CD8-positive, alpha-beta memory T cell (primary cell): ENCODE measurements around the gene RUSF1. TPM values are rescaled to one million over a fixed set of nuclear protein-coding genes. Genes with fewer than 3 reads are reported as not detected.

Experiments used
- CTCF ChIA-PET: fragments of 350-600 bp; sonication (Branson Sonifier 250); formaldehyde crosslinking; loops from one replicate; lab custom pipeline; 2021; ENCODE audit warnings: antibody characterized with exemption; lab: Charles Lee
- POLR2A ChIA-PET: fragments of 350-600 bp; sonication (Branson Sonifier 250); formaldehyde crosslinking; loops from one replicate; lab custom pipeline; 2021; ENCODE audit warnings: antibody characterized with exemption; lab: Charles Lee
- DNase-seq, 5 donors: peaks; one replicate each; pipeline versions ENCODE4 v3.0.0 to v3.0.0-alpha.2; 2020 to 2022; ENCODE audit warnings: mixed read lengths in 1 of 5
- H3K27ac ChIP-seq: one replicate; pipeline ENCODE4 v1.7.0; 2013; ENCODE audit warnings: low read depth, mild to moderate bottlenecking, low read length, moderate library complexity
- H3K27me3 ChIP-seq: 2 replicates; pipeline ENCODE4 v1.7.0; 2013; ENCODE audit warnings: low read length, mild to moderate bottlenecking; ENCODE audit not compliant: insufficient read depth, poor library complexity, severe bottlenecking
- H3K36me3 ChIP-seq: 2 replicates; pipeline ENCODE4 v1.7.0; 2013; ENCODE audit warnings: mild to moderate bottlenecking, low read length, moderate library complexity; ENCODE audit not compliant: insufficient read depth
- H3K4me1 ChIP-seq: 2 replicates; pipeline ENCODE4 v1.7.0; 2013; ENCODE audit warnings: mild to moderate bottlenecking, low read length, moderate library complexity; ENCODE audit not compliant: insufficient read depth
- H3K4me3 ChIP-seq: 2 replicates; pipeline ENCODE4 v1.7.0; 2013; ENCODE audit warnings: mild to moderate bottlenecking, low read length
- H3K9me3 ChIP-seq: 2 replicates; pipeline ENCODE4 v1.7.0; 2013; ENCODE audit warnings: mild to moderate bottlenecking, low read length
- H3K27ac Mint-ChIP-seq, 8 donors: one replicate each; pipeline ENCODE4 v1.8.0; 2020 to 2021; ENCODE audit warnings: mixed read lengths in 8 of 8, mild to moderate bottlenecking in 6 of 8, inconsistent platforms in 3 of 8, moderate library complexity in 3 of 8
- H3K27me3 Mint-ChIP-seq, 2 donors: one replicate each; pipeline ENCODE4 v1.8.0; 2020 to 2021; ENCODE audit warnings: mixed read lengths in 2 of 2, mild to moderate bottlenecking in 1 of 2, moderate library complexity in 1 of 2
- H3K36me3 Mint-ChIP-seq, 3 donors: one replicate each; pipeline ENCODE4 v1.8.0; 2020 to 2021; ENCODE audit warnings: mixed read lengths in 3 of 3, inconsistent platforms in 1 of 3, mild to moderate bottlenecking in 1 of 3
- H3K4me1 Mint-ChIP-seq, 3 donors: one replicate each; pipeline ENCODE4 v1.8.0; 2020 to 2021; ENCODE audit warnings: mixed read lengths in 3 of 3, inconsistent platforms in 1 of 3, mild to moderate bottlenecking in 1 of 3
- H3K4me3 Mint-ChIP-seq, 7 donors: one replicate each; pipeline ENCODE4 v1.8.0; 2020 to 2021; ENCODE audit warnings: mixed read lengths in 7 of 7, mild to moderate bottlenecking in 6 of 7, moderate library complexity in 4 of 7, inconsistent platforms in 2 of 7
- H3K9me3 Mint-ChIP-seq, 5 donors: one replicate each; pipeline ENCODE4 v1.8.0; 2020 to 2022; ENCODE audit warnings: mixed read lengths in 5 of 5, mild to moderate bottlenecking in 3 of 5, moderate library complexity in 2 of 5, inconsistent platforms in 1 of 5
- polyA plus RNA-seq: library from polyadenylated mRNA; unstranded; fragments of 300-500 nt; fragmentation: Illumina TruSeq; gene quantifications from one replicate; pipeline ENCODE4 v1.2.3, GENCODE V29; 2021
- total RNA-seq, 2 experiments: library from RNA; stranded (reverse); gene quantifications; one replicate each; pipeline ENCODE4 v1.2.3, GENCODE V29; 2021

RUSF1 gene
- total and polyA plus RNA-seq, 3 experiments from 2014 or later: 22.2 to 46.1 (median 44.4) TPM

GRCh38 chr16:31532896-31533295 is 24.7 kb upstream of the RUSF1 start:
- DNase-seq: no peak
- no peak overlapping the region for H3K27ac ChIP-seq
- peaks cover 41 to 42% of the 10 kb centered on the region in 2 donors for H3K27me3 Mint-ChIP-seq
- H3K4me1 Mint-ChIP-seq: peaks cover 0 to 7% (median 3%) of the 10 kb centered on the region in 3 donors
- no peaks in the 10 kb centered on the region for H3K4me1 ChIP-seq
- no peak overlapping the region for H3K4me3 ChIP-seq
- no peaks in the 10 kb centered on the region for H3K9me3 Mint-ChIP-seq
- no peaks in the 10 kb centered on the region for H3K9me3 ChIP-seq
- no peaks in the 10 kb centered on the region for H3K36me3 ChIP-seq
- ChIA-PET CTCF (no interaction called here), POLR2A (no interaction called here)
- H3K4me3 Mint-ChIP-seq: no peak overlapping the region
- H3K27me3 ChIP-seq: no peaks in the 10 kb centered on the region
- H3K27ac Mint-ChIP-seq: no peak overlapping the region
- H3K36me3 Mint-ChIP-seq: no peaks in the 10 kb centered on the region

DNA sequence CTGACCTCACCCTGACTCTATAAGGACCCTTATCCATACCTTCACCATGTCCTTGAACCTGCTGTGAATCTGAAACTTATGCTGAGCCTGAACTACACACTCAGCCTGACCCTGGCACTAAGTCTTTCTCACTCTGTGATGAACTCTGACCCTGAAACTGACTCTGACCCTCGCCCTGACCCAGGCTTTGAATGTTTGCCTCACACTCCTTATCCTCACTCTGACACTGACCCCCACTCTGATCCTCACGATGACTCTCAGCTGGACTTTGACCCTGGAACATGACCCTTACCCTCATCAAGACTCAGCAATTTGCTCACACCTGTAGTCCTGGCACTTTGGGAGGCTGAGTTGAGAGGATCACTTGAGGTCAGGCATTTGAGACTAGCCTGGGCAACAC is 23.9 kb upstream of the RUSF1 start:
- Mint-ChIP-seq H3K4me1 (peaks cover 0 to 4% (median 0%) of the 10 kb centered on the region in 3 donors), H3K9me3 (no peaks in the 10 kb centered on the region), H3K4me3 (no peak overlapping the region), H3K27ac (no peak overlapping the region), H3K36me3 (no peaks in the 10 kb centered on the region), H3K27me3 (peaks cover 41 to 42% of the 10 kb centered on the region in 2 donors)
- POLR2A ChIA-PET: no interaction called here
- Histone ChIP-seq H3K36me3 (no peaks in the 10 kb centered on the region), H3K27me3 (no peaks in the 10 kb centered on the region), H3K4me3 (no peak overlapping the region), H3K4me1 (no peaks in the 10 kb centered on the region), H3K27ac (no peak overlapping the region), H3K9me3 (no peaks in the 10 kb centered on the region)
- no peak for DNase-seq
- CTCF ChIA-PET: no interaction called here

DNA sequence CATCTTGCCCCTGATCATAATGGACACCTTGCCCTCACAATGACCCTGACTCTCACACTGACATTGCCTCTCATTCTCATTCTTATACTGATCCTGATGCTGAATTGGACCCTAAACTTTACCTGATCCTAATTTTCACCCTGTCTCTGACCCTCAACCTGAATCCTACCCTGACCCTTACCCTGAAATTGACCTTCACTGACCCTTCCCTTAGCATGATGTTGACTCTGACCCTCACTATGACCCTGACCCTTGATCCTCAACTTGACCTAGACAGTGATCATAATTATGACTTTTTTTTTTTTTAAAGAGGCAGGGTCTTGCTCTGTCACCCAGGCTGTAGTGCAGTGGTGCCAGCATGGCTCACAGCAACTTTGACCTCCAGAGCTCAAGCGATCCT is 22.9 kb upstream of the RUSF1 start:
- Mint-ChIP-seq H3K36me3 (no peaks in the 10 kb centered on the region), H3K27ac (no peak overlapping the region), H3K4me3 (no peak overlapping the region), H3K9me3 (no peaks in the 10 kb centered on the region), H3K27me3 (peaks cover 32 to 41% of the 10 kb centered on the region in 2 donors), H3K4me1 (peaks cover 0 to 4% (median 0%) of the 10 kb centered on the region in 3 donors)
- no peaks in the 10 kb centered on the region for H3K27me3 ChIP-seq
- ChIA-PET POLR2A (no interaction called here), CTCF (no interaction called here)
- DNase-seq: no peak
- no peaks in the 10 kb centered on the region for H3K36me3 ChIP-seq
- no peaks in the 10 kb centered on the region for H3K4me1 ChIP-seq
- H3K27ac ChIP-seq: no peak overlapping the region
- H3K9me3 ChIP-seq: no peaks in the 10 kb centered on the region
- no peak overlapping the region for H3K4me3 ChIP-seq

DNA sequence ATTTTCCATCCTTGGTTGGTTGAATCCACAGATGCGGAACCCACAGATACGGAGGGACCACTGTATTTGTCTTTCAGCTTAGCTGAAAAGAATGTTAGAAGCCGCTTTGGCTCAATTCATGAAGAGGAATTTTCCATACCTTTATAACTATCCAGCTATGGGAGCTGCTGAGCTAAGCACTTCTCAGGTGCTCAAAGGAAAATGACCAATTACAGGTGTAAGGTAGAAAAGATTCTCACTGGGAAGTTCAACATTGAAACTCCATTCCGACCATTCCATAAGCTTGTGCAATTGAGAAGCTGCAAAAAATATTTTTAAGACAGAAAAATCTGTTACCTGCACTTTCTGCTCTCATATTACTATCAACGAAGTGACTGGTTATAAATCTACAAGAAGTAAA is 22.2 kb upstream of the RUSF1 start:
- ChIA-PET POLR2A (no interaction called here), CTCF (no interaction called here)
- DNase-seq: no peak
- H3K27me3 ChIP-seq: no peaks in the 10 kb centered on the region
- Mint-ChIP-seq H3K27ac (no peak overlapping the region), H3K9me3 (no peaks in the 10 kb centered on the region), H3K36me3 (no peaks in the 10 kb centered on the region), H3K4me3 (no peak overlapping the region), H3K27me3 (peaks cover 27 to 37% of the 10 kb centered on the region in 2 donors), H3K4me1 (no peaks in the 10 kb centered on the region)
- H3K4me3 ChIP-seq: no peak overlapping the region
- H3K4me1 ChIP-seq: no peaks in the 10 kb centered on the region
- no peaks in the 10 kb centered on the region for H3K36me3 ChIP-seq
- H3K27ac ChIP-seq: no peak overlapping the region
- no peaks in the 10 kb centered on the region for H3K9me3 ChIP-seq

GRCh38 chr16:31529937-31530312 is 21.7 kb upstream of the RUSF1 start:
- no peaks in the 10 kb centered on the region for H3K4me1 Mint-ChIP-seq
- ChIA-PET CTCF (no interaction called here), POLR2A (no interaction called here)
- peak overlapping the region in 1 of 7 donors; percentile 3 for H3K4me3 Mint-ChIP-seq
- H3K27ac ChIP-seq: no peak overlapping the region
- H3K4me3 ChIP-seq: no peak overlapping the region
- H3K36me3 Mint-ChIP-seq: no peaks in the 10 kb centered on the region
- H3K27ac Mint-ChIP-seq: no peak overlapping the region
- no peak for DNase-seq
- H3K27me3 Mint-ChIP-seq: peaks cover 27 to 38% of the 10 kb centered on the region in 2 donors
- H3K9me3 ChIP-seq: no peaks in the 10 kb centered on the region
- no peaks in the 10 kb centered on the region for H3K27me3 ChIP-seq
- no peaks in the 10 kb centered on the region for H3K9me3 Mint-ChIP-seq
- no peaks in the 10 kb centered on the region for H3K4me1 ChIP-seq
- H3K36me3 ChIP-seq: no peaks in the 10 kb centered on the region

DNA sequence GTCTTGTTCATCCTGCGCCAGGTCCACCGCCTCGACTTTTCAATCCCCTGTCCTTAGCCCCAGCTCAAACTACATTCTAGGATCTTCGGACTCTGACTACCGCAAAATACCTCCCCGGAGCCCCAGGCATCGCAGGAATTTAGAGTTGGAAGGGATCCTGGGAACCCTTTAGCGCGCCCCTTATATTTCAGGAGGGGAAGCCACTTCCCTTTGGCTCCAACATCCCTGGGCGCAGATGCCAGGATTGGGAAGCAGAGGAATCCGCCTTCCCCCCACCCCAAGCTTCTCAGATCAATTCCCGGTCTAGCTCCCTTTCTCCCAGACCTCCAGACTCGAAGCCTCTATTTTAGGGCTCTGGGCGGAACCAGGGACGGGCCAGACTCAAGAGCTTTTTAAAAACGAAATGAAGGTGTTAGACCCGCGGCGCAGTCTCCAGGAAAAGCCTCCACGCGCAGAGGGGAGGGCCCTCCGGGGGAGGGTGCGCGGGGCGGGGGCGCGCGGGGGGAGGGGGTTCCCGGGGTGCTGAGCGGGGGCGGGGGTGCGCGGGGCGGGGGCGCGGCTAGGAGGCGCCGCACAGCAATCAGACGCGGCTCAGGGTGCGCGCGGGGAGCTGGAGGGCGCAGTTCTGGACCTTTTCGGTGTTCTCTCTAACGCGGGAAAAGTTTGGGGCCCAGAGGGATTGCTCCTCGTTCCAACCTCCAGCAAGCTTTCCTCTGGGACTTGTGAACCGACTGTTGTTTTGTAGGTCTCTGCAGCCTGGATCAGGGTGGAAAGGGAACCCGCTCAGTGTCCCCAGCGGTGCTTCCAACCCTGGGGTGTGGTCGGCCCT is 21.1 kb upstream of the RUSF1 start:
- no peaks in the 10 kb centered on the region for H3K9me3 Mint-ChIP-seq
- H3K27ac Mint-ChIP-seq: peak overlapping the region in 1 of 8 donors; percentile 51
- H3K36me3 ChIP-seq: no peaks in the 10 kb centered on the region
- no peak overlapping the region for H3K27ac ChIP-seq
- H3K27me3 ChIP-seq: no peaks in the 10 kb centered on the region
- no peak overlapping the region for H3K4me3 ChIP-seq
- no peak for DNase-seq
- CTCF ChIA-PET: no interaction called here
- peaks cover 27 to 39% of the 10 kb centered on the region in 2 donors for H3K27me3 Mint-ChIP-seq
- no peaks in the 10 kb centered on the region for H3K9me3 ChIP-seq
- POLR2A ChIA-PET: no interaction called here
- no peaks in the 10 kb centered on the region for H3K4me1 ChIP-seq
- H3K4me3 Mint-ChIP-seq: no peak overlapping the region
- H3K4me1 Mint-ChIP-seq: no peaks in the 10 kb centered on the region
- no peaks in the 10 kb centered on the region for H3K36me3 Mint-ChIP-seq

DNA sequence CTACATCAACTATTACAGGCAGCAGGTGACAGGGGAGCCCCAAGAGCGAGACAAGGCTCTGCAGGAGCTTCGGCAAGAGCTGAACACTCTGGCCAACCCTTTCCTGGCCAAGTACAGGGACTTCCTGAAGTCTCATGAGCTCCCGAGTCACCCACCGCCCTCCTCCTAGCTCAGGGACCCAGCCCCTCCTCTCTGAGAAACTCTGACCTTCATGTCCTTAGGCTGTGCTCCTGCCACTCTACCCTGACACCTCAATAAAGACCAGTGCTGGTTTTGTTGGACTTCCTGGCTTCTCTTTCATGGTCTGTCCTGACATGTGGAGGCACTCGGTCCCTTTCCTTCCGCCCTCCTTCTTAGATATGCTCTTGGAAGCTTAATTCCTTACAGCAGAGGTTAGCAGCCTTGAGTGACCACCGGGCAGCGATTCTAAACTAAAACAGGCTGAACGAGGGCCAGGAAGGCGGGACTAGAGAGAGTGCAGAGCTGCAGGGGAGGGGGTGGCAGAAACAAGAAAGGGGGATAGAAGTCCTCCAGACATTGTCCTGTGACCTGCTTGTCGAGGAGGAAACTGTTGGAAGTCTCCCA is 20.4 kb upstream of the RUSF1 start:
- no peaks in the 10 kb centered on the region for H3K9me3 Mint-ChIP-seq
- no peak overlapping the region for H3K4me3 Mint-ChIP-seq
- peak overlapping the region in 2 of 8 donors; percentile 47 to 51 for H3K27ac Mint-ChIP-seq

GRCh38 chr16:31527734-31528274 is 19.6 kb upstream of the RUSF1 start, which contains the start of gene AHSP:
AHSP (plus strand) TSS chr16:31527900; CDS start chr16:31528140, 240 bp downstream.
- no peaks in the 10 kb centered on the region for H3K9me3 ChIP-seq
- Mint-ChIP-seq H3K4me3 (no peak within 1 kb of the TSS), H3K36me3 (no peaks in the 10 kb centered on the region), H3K27ac (peak within 1 kb of the TSS in 3 of 8 donors; percentile 5 to 51 (median 47)), H3K27me3 (peaks cover 22 to 34% of the 10 kb centered on the region in 2 donors), H3K9me3 (no peaks in the 10 kb centered on the region), H3K4me1 (no peaks in the 10 kb centered on the region)
- CTCF ChIA-PET: no interaction called here
- POLR2A ChIA-PET: no interaction called here
- no peaks in the 10 kb centered on the region for H3K4me1 ChIP-seq
- no peaks in the 10 kb centered on the region for H3K27me3 ChIP-seq
- no peak for DNase-seq
- H3K27ac ChIP-seq: no peak within 1 kb of the TSS
- H3K36me3 ChIP-seq: no peaks in the 10 kb centered on the region
- no peak within 1 kb of the TSS for H3K4me3 ChIP-seq

More for the DNA sequence above, 20.4 kb upstream of the RUSF1 start:
- CTCF ChIA-PET: no interaction called here
- Histone ChIP-seq H3K36me3 (no peaks in the 10 kb centered on the region), H3K27me3 (no peaks in the 10 kb centered on the region), H3K4me1 (no peaks in the 10 kb centered on the region), H3K27ac (no peak overlapping the region), H3K9me3 (no peaks in the 10 kb centered on the region), H3K4me3 (no peak overlapping the region)
- H3K27me3 Mint-ChIP-seq: peaks cover 24 to 34% of the 10 kb centered on the region in 2 donors
- DNase-seq: no peak
- H3K4me1 Mint-ChIP-seq: no peaks in the 10 kb centered on the region
- POLR2A ChIA-PET: no interaction called here
- no peaks in the 10 kb centered on the region for H3K36me3 Mint-ChIP-seq
